ENCODE data around the gene S100G.

Gene S100G

GRCh38 chrX:16646366-16647138 is 3.4 kb upstream of the S100G start:
- Histone ChIP-seq H4K20me1 (ENCODE audit: insufficient read depth, low read length) (no peaks in the 10 kb centered on the region), H3K9ac (ENCODE audit: low read depth, low read length) (no peak overlapping the region), H3K27me3 (ENCODE audit: insufficient read depth, low read length, poor library complexity) (no peaks in the 10 kb centered on the region), H3K9me3 (ENCODE audit: insufficient read depth, low read length, severe bottlenecking) (no peaks in the 10 kb centered on the region), H3K36me3 (ENCODE audit: insufficient read depth, low read length) (no peaks in the 10 kb centered on the region), H3K4me2 (ENCODE audit: insufficient read depth, low read length) (no peak overlapping the region), H3K4me1 (ENCODE audit: insufficient read depth, low read length) (no peaks in the 10 kb centered on the region), H3K27ac (ENCODE audit: low read length) (no peak overlapping the region), H3K79me2 (ENCODE audit: insufficient read depth, low read length) (no peaks in the 10 kb centered on the region), H2AFZ (ENCODE audit: low read depth, low read length) (no peak overlapping the region), H3K4me3 (ENCODE audit: low read depth in 1 of 2, low read length in 2 of 2) (no peak overlapping the region)
- DNase-seq (no peak), ATAC-seq (ENCODE audit: insufficient read depth, low read depth) (no peak)
- TF ChIP-seq EZH2 (IDR thresholded peaks at IDR 0.05; ENCODE audit: borderline replicate concordance, low read depth, low read length, severe bottlenecking) = no peak
- no peak for TF ChIP-seq CTCF (IDR thresholded peaks at IDR 0.05; ENCODE audit: borderline replicate concordance, extremely low read depth, low read length, poor library complexity, severe bottlenecking)

GRCh38 chrX:16651391-16652024 is 1.6 kb downstream of the S100G start:
- no peaks in the 10 kb centered on the region for H4K20me1 ChIP-seq (ENCODE audit: insufficient read depth, low read length)
- no peak overlapping the region for H3K4me2 ChIP-seq (ENCODE audit: insufficient read depth, low read length)
- no peak for TF ChIP-seq CTCF (IDR thresholded peaks at IDR 0.05; ENCODE audit: borderline replicate concordance, extremely low read depth, low read length, poor library complexity, severe bottlenecking)
- TF ChIP-seq EZH2 (IDR thresholded peaks at IDR 0.05; ENCODE audit: borderline replicate concordance, low read depth, low read length, severe bottlenecking) = no peak
- ATAC-seq (ENCODE audit: insufficient read depth, low read depth) = no peak
- H3K4me1 ChIP-seq (ENCODE audit: insufficient read depth, low read length) = no peaks in the 10 kb centered on the region
- H3K36me3 ChIP-seq (ENCODE audit: insufficient read depth, low read length) = no peaks in the 10 kb centered on the region
- H3K27ac ChIP-seq (ENCODE audit: low read length) = no peak overlapping the region
- H3K4me3 ChIP-seq (ENCODE audit: low read depth in 1 of 2, low read length in 2 of 2) = no peak overlapping the region
- no peaks in the 10 kb centered on the region for H3K9me3 ChIP-seq (ENCODE audit: insufficient read depth, low read length, severe bottlenecking)
- no peaks in the 10 kb centered on the region for H3K79me2 ChIP-seq (ENCODE audit: insufficient read depth, low read length)
- H3K9ac ChIP-seq (ENCODE audit: low read depth, low read length) = no peak overlapping the region
- no peak for DNase-seq
- H3K27me3 ChIP-seq (ENCODE audit: insufficient read depth, low read length, poor library complexity) = no peaks in the 10 kb centered on the region
- no peak overlapping the region for H2AFZ ChIP-seq (ENCODE audit: low read depth, low read length)

- Histone ChIP-seq H3K9ac (ENCODE audit: low read depth, low read length) (no peak overlapping the region), H3K36me3 (ENCODE audit: insufficient read depth, low read length) (no peaks in the 10 kb centered on the region), H3K79me2 (ENCODE audit: insufficient read depth, low read length) (no peaks in the 10 kb centered on the region), H4K20me1 (ENCODE audit: insufficient read depth, low read length) (no peaks in the 10 kb centered on the region), H3K9me3 (ENCODE audit: insufficient read depth, low read length, severe bottlenecking) (no peaks in the 10 kb centered on the region), H2AFZ (ENCODE audit: low read depth, low read length) (no peak overlapping the region), H3K4me2 (ENCODE audit: insufficient read depth, low read length) (no peak overlapping the region), H3K27ac (ENCODE audit: low read length) (no peak overlapping the region), H3K4me3 (ENCODE audit: low read depth in 1 of 2, low read length in 2 of 2) (no peak overlapping the region), H3K4me1 (ENCODE audit: insufficient read depth, low read length) (no peaks in the 10 kb centered on the region), H3K27me3 (ENCODE audit: insufficient read depth, low read length, poor library complexity) (no peaks in the 10 kb centered on the region)
- ATAC-seq (ENCODE audit: insufficient read depth, low read depth) (no peak), DNase-seq (no peak)
- TF ChIP-seq CTCF (IDR thresholded peaks at IDR 0.05; ENCODE audit: borderline replicate concordance, extremely low read depth, low read length, poor library complexity, severe bottlenecking) = no peak
- no peak for TF ChIP-seq EZH2 (IDR thresholded peaks at IDR 0.05; ENCODE audit: borderline replicate concordance, low read depth, low read length, severe bottlenecking)
Measured at GRCh38 chrX:16653424-16653823, 3.5 kb downstream of the S100G start.

Data from DND-41 (cell line).